Measurements from ENCODE around the gene PLXNA1. TPM values are rescaled to one million over a fixed set of nuclear protein-coding genes. Genes with fewer than 3 reads are reported as not detected.

PLXNA1 gene
- total RNA-seq, 2 donors from 2014 or later, result 66.3 to 79.4 TPM

- no peak overlapping the region for H3K27ac Mint-ChIP-seq
- Histone ChIP-seq H3K4me3 (ENCODE audit: low read length) (no peak overlapping the region), H3K27ac (ENCODE audit: low read depth, low read length) (no peak overlapping the region), H3K36me3 (ENCODE audit: control insufficient read depth, insufficient read depth, low read length) (no peaks in the 10 kb centered on the region), H3K9ac (ENCODE audit: extremely low read depth, low read length, poor library complexity, severe bottlenecking) (no peak overlapping the region), H3K27me3 (ENCODE audit: control insufficient read depth, insufficient read depth, low read length, poor library complexity, severe bottlenecking) (peaks cover 11% of the 10 kb centered on the region), H3K4me1 (ENCODE audit: control insufficient read depth, insufficient read depth, low read length) (no peaks in the 10 kb centered on the region), H3K9me3 (ENCODE audit: control insufficient read depth, low read length) (peaks cover 17% of the 10 kb centered on the region)
- no peaks in the 10 kb centered on the region for H3K36me3 Mint-ChIP-seq (ENCODE audit: low read depth)
- no peaks in the 10 kb centered on the region for H3K4me1 Mint-ChIP-seq
- H3K9me3 Mint-ChIP-seq, result peaks cover 15% of the 10 kb centered on the region
- no peak for TF ChIP-seq CTCF (conservative IDR thresholded peaks at IDR 0.05)
- 83% methylated on average over 1 to 5 of the region's 5 CpGs for WGBS, 2 experiments (ENCODE audit: insufficient coverage in 1 of 2, insufficient read length in 1 of 2)
- peaks cover 26% of the 10 kb centered on the region for H3K27me3 Mint-ChIP-seq (ENCODE audit: insufficient read depth)
- no peak overlapping the region for H3K4me3 Mint-ChIP-seq
- DNase-seq, result no peak
These were observed 3.8 kb upstream of the PLXNA1 start for GRCh38 chr3:126979046-126979628.

- Mint-ChIP-seq H3K27ac (no peak overlapping the region), H3K4me1 (no peaks in the 10 kb centered on the region), H3K4me3 (no peak overlapping the region), H3K9me3 (peaks cover 4% of the 10 kb centered on the region), H3K27me3 (ENCODE audit: insufficient read depth) (peaks cover 26% of the 10 kb centered on the region), H3K36me3 (ENCODE audit: low read depth) (no peaks in the 10 kb centered on the region)
- Histone ChIP-seq H3K27me3 (ENCODE audit: control insufficient read depth, insufficient read depth, low read length, poor library complexity, severe bottlenecking) (peaks cover 11% of the 10 kb centered on the region), H3K27ac (ENCODE audit: low read depth, low read length) (no peak overlapping the region), H3K9ac (ENCODE audit: extremely low read depth, low read length, poor library complexity, severe bottlenecking) (no peak overlapping the region), H3K4me3 (ENCODE audit: low read length) (no peak overlapping the region), H3K4me1 (ENCODE audit: control insufficient read depth, insufficient read depth, low read length) (peaks cover 9% of the 10 kb centered on the region), H3K9me3 (ENCODE audit: control insufficient read depth, low read length) (peaks cover 5% of the 10 kb centered on the region), H3K36me3 (ENCODE audit: control insufficient read depth, insufficient read depth, low read length) (no peaks in the 10 kb centered on the region)
- no peak for DNase-seq
- no peak for TF ChIP-seq CTCF (conservative IDR thresholded peaks at IDR 0.05)
- WGBS, 2 experiments (ENCODE audit: insufficient coverage in 1 of 2, insufficient read length in 1 of 2), result 96 to 99% methylated on average over 15 of the region's 15 CpGs
These were observed 2.6 kb upstream of the PLXNA1 start for GRCh38 chr3:126980266-126980811.

GRCh38 chr3:126982126-126982470 lies 817 bp upstream of the PLXNA1 start:
- H3K27me3 Mint-ChIP-seq (ENCODE audit: insufficient read depth), result peaks cover 26% of the 10 kb centered on the region
- no peak for TF ChIP-seq CTCF (conservative IDR thresholded peaks at IDR 0.05)
- no peaks in the 10 kb centered on the region for H3K36me3 Mint-ChIP-seq (ENCODE audit: low read depth)
- no peak overlapping the region for H3K27ac Mint-ChIP-seq
- H3K36me3 ChIP-seq (ENCODE audit: control insufficient read depth, insufficient read depth, low read length), result peaks cover 7% of the 10 kb centered on the region
- H3K4me1 Mint-ChIP-seq, result no peaks in the 10 kb centered on the region
- 39 to 45% methylated on average over 2 to 11 of the region's 12 CpGs for WGBS, 2 experiments (ENCODE audit: insufficient coverage in 1 of 2, insufficient read length in 1 of 2)
- H3K27ac ChIP-seq (ENCODE audit: low read depth, low read length), result no peak overlapping the region
- DNase-seq, result no peak
- peaks cover 9% of the 10 kb centered on the region for H3K4me1 ChIP-seq (ENCODE audit: control insufficient read depth, insufficient read depth, low read length)
- H3K9me3 ChIP-seq (ENCODE audit: control insufficient read depth, low read length), result no peaks in the 10 kb centered on the region
- H3K4me3 ChIP-seq (ENCODE audit: low read length), result peak overlapping the region; percentile 69
- no peaks in the 10 kb centered on the region for H3K9me3 Mint-ChIP-seq
- H3K9ac ChIP-seq (ENCODE audit: extremely low read depth, low read length, poor library complexity, severe bottlenecking), result no peak overlapping the region
- H3K27me3 ChIP-seq (ENCODE audit: control insufficient read depth, insufficient read depth, low read length, poor library complexity, severe bottlenecking), result peaks cover 11% of the 10 kb centered on the region
- peak overlapping the region; percentile 57 for H3K4me3 Mint-ChIP-seq
